Activated CD8-positive, alpha-beta memory T cell treated with anti-CD3 and anti-CD28 coated beads for 36 hours (primary cell): ENCODE data around the gene TMTC2. TPM values are rescaled to one million over a fixed set of nuclear protein-coding genes. Genes with fewer than 3 reads are reported as not detected.

Experiments used
- CTCF ChIA-PET: fragments of 350-600 bp; sonication (Branson Sonifier 250); formaldehyde crosslinking; loops from one replicate; lab custom pipeline; 2021; ENCODE audit warnings: antibody characterized with exemption; lab: Charles Lee
- POLR2A ChIA-PET: fragments of 350-600 bp; sonication (Branson Sonifier 250); formaldehyde crosslinking; loops from one replicate; lab custom pipeline; 2021; ENCODE audit warnings: antibody characterized with exemption; lab: Charles Lee
- total RNA-seq, 2 experiments: library from RNA; stranded (reverse); gene quantifications; one replicate each; pipeline ENCODE4 v1.2.3, GENCODE V29; 2021

TMTC2 gene
- total RNA-seq, 2 experiments from 2014 or later: 1.9 to 2.2 TPM

DNA sequence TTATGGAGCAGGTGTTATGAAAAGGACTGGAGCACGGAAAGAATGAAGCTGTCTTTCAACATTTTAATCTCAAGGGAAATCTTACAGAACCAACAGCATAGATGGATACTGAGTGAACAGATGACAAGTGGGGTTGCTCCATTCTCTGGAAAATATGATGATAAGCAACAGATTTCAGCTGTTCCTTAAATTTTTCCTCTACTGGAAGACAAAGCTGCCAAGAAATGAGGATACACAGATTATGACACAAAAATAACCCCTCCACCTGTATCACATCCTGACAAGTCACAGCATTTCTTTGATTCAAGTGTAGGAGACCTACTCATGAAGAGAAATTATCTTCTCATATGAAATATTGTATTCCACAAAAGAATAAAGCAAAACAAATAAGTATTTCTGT, 13.0 kb upstream of the TMTC2 start:
- CTCF ChIA-PET: interaction anchor here (0.6 to 2.9 kb wide), 2 partner anchors 11 to 15 kb away, joined by 3 to 6 read pairs; no protein-coding TSS in a partner anchor
- POLR2A ChIA-PET: no interaction called here

DNA sequence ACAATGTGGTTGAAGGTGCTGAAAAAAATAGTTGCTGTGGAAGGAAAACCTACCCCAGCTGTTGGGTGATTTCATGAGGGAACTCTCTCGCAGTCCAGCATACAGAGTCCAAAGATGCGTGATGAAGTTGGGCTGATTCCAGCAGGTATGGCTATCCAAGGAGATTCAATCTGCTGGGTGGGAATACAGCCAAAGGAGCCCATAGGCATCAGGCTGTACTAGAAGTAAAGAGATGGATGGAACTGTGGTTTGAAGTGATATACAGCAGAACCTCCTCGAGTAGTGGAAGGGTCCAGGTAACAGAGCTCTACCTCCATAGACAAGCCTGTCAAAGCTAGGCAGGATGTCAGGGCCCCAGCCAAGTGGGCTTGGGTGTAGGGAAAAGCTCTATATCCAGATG, 11.5 kb upstream of the TMTC2 start:
- ChIA-PET POLR2A (no interaction called here), CTCF (no interaction called here)

DNA sequence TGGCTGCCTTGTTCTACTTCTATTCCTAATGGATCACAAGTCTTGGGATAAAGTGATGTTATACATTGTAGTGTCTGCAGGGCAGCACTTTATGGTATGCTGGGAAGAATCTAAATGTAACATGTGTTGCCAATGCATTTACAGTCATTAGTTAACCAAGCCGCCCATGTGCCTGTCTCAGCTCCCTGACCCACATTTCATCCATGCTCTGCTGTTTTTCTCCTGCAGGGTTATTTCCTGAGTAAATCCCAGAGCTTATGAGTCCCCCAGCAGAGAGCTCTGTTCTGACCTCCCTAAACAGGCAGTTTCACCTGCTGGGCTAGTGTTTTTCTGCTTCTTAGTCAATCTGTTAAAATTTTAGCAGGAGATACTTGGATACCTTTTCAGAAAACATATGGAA, 4.4 kb upstream of the TMTC2 start:
- ChIA-PET CTCF (no interaction called here), POLR2A (no interaction called here)

DNA sequence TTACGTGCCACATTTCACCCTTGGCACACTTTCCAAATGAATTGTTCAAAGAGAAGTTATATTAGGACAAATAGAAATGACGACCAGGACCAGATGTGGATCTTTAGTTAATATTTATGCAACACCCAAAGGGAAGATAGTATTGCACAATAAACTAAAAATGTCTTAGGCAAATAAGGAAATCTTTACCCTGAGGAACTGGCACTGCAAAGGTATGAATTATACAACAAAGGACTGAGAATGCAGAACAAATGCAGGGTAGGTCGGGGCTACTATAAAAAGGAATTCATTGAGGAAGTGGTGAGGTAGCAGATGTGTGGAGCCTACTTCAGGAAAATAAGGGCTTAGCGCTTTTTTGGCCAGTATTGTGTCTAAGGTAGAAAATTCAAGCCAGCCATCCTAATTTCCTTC, 3.9 kb upstream of the TMTC2 start:
- ChIA-PET POLR2A (no interaction called here), CTCF (no interaction called here)

DNA sequence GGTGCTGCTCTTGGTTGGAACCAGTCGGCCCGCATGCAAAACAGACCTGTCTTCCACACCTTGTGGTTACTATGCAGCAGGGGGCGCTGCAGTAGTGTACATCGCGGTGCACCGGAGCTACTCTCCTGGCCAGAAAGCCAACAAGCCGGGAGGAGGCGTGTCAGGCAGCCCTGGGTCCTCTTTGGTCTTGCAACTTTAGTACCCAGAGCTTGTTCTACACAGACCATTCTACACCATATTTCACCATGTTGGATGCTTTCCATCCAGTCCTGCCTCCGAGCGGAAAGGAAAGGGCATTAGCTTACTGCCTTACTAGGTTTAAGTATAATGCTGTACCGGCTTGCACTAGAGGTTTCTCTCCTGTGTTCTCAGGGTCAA, 927 bp upstream of the TMTC2 start:
- ChIA-PET POLR2A (interaction anchor here (0.5 kb wide), 1 partner anchor 975 kb away, joined by 3 read pairs; no protein-coding TSS in a partner anchor), CTCF (interaction anchor here (0.7 to 2.4 kb wide), 5 partner anchors 14 to 1138 kb away, joined by 3 to 8 read pairs (median 4); partner anchors contain the start of genes CCDC59 and METTL25)

DNA sequence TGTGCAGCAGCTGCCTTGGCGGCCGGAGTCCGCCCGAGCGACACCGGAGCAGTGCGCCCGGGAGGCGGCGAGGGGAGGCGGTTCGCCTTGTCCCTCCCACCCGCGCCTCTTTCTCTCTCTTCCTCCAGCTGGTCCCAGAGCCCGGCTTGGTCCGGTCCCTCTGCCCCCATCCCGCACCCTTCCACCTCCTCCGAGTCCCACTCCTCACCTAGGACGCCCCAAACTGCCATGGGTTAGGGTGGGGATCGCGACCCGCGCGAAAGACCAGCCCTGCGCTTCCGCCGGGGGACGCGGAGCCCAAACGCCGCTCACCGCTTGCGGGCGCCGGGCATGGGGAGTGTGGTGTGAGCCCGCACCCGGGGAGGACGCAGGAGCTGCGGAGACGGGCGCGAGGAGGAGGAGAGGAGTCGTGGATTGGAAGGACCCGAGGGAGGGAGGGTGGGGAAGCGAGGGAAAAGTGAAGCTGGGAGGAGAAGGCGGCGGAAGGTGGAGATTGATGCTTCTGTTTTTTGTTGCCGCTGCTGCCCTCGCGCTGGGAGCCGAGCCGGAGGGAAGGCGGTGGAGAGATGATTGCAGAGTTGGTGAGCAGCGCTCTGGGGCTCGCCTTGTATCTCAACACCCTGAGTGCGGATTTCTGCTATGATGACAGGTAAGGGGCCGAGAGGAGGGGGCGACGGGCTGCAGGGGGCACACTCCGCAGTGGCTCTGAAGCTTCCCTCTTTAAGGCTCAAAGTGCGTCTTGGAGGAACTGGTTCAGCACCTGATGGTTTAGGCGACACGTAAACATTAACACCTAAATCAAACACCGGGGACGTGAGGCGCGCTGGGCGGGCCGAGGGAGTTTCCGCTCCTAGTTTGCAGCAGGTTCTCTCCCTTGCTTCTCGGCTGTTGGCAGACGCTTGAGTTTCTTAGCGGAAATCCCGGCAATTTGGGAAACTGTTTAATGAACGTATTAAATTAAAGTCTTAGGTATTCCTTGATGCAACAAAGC, 610 bp downstream of the TMTC2 start:
- CTCF ChIA-PET: interaction anchor here (1.7 to 2.1 kb wide), 2 partner anchors 329 to 1136 kb away, joined by 4 to 8 read pairs; partner anchors contain the start of genes CCDC59 and METTL25
- POLR2A ChIA-PET: interaction anchor here (1.1 kb wide), 1 partner anchor 11 kb away, joined by 3 read pairs; no protein-coding TSS in a partner anchor

DNA sequence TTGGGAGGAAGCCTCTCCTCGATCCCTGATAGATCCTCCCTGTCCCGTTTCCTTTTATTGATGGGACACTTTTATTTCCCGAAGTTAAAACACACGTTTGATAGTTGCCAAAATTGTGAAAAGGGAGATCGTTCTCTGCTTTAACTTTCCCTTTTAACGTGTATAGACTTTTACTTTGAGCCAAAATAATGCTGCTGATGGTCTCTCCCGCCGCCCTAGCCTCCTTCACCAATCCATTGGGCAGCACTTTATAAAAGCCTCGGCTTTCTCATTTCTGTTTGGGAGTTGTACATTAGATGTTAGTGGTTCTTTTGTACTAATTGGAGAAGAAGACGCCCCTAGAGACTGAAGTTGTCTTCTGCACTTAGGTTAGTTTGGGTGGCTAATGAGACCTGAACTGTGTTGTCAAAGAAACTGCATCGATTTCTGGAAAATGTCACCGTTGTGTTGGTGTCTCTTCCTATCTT, 1.4 kb downstream of the TMTC2 start:
- POLR2A ChIA-PET: no interaction called here
- CTCF ChIA-PET: no interaction called here

DNA sequence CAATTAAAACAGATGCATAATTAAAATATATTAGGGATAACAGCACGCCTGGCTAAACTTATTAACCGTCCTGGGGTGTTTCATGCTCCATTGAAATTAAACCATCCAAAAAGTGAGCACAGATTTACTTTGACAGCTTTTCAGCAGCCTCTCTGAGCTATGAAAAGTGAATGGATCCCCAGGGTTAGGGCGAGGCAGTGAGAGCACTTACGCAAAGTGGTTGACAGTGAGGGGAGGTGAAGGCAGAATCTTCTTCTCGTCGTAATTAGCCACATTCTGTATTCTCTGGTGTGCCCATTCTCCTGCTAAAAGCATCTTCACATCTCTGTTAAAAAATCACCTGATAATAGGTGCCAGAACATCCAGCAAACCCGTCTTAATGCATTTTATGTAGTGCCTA, 1.9 kb downstream of the TMTC2 start:
- ChIA-PET POLR2A (no interaction called here), CTCF (no interaction called here)

DNA sequence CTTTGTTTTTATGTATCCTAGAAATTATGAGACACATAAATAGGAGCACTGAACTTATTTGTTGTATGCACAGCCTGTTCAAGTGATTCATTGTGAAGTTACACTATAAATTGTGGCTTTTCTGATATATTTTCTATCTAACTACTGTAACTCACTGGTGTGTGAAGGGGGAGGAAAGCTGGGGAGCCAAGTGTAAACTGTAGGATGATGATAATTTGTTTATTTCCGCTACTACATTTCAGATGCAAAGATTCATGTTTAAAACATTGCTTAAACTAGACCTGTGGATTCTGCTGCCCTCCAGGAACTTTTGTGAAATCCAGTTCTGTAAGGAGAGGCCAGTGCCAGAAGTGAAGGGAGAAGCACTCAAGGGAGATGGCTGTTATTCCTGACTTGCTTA, 3.3 kb downstream of the TMTC2 start:
- POLR2A ChIA-PET: no interaction called here
- CTCF ChIA-PET: no interaction called here

DNA sequence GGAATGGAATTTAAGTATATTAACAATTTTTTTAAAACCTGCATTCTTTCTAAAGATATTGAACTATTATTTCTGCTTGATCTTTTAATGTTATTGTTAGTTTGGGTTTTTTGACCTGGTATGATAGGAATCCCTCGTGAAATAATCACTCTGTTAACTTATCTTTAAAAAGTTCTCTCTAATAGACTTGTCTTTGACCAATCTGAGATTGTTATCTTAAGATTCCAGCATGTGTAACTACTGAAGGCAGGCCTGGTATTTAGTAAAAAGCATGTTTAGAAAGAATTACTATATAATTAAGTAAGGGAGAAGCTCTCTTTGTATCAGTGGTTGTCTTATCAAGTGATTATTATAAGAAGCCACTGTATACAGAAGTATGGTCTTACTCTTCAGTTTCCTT, 4.8 kb downstream of the TMTC2 start:
- CTCF ChIA-PET: no interaction called here
- POLR2A ChIA-PET: no interaction called here

DNA sequence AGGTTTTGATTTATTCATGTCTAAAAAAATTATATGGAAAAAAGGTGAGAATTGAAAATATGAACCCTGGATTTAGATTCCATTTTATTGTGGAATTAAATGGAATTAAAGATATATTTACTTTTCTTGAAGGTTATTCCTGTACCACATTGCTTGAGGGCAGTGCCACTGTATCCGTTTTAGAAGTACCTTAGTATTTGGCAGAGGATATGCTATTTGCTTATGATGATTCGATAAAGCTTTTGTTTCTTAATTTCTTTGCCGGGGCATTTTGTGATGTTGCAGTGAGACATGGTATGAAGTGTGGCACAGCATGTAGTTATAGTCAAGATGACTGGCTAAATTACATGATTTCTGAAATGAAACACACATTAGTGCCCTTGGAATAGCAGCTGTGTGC, 7.6 kb downstream of the TMTC2 start:
- ChIA-PET CTCF (no interaction called here), POLR2A (no interaction called here)

DNA sequence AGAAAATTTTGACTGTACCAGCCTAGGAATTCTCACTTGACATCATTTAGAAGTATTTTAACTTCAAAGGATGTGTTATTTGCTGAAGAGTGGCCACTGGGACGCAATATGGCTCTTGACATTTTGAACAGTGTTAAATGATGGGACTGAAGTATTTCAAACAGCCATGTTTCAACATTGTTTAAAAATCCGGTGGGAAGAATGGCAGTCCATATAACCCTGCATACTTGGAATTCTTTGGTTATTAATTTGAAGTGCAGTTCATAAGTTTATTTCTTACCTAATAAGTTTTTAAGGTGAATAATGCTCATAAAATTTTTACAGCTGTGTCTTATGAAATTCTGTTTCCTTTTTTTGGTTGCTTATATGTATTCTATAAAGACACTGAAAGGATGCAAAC, 8.3 kb downstream of the TMTC2 start:
- ChIA-PET POLR2A (no interaction called here), CTCF (no interaction called here)

DNA sequence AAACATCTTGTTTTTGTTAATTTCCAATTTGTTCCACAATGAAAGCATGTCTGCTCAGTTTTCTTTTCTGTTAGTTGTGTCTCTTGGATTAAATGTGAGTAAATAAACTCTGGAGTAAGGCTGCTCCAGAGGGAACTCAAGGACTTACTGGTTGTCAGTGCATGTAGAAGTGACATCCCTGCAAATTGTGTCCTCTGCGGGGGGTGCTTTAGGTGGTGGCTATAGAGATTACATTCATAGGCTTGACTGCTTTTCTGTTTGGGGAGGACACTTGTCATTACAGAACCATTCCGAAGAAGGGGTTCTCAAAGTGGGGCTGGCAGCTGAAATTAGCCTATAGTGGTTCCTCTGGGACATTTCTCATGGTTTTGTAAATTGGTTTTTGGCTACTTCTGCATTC, 8.8 kb downstream of the TMTC2 start:
- ChIA-PET POLR2A (no interaction called here), CTCF (no interaction called here)

DNA sequence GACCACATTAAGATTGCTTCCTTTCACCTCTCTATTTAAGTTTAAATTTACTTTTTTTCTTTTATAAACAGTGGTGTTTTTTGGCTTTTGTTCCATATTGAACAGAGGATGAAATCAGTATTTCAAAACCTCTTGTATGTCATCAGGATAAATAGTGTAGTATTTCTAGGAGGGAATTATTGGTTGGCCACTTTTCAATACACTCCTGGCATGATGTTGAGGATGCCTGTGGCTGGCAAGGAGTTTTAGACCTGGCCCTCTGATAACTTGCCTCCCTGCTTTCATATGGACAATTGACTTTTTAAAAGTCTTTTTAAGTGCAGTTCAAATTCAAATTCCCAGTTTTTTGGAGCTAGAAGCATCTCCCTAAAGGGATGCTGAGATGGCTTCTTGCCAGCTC, 9.8 kb downstream of the TMTC2 start:
- POLR2A ChIA-PET: no interaction called here
- CTCF ChIA-PET: no interaction called here

DNA sequence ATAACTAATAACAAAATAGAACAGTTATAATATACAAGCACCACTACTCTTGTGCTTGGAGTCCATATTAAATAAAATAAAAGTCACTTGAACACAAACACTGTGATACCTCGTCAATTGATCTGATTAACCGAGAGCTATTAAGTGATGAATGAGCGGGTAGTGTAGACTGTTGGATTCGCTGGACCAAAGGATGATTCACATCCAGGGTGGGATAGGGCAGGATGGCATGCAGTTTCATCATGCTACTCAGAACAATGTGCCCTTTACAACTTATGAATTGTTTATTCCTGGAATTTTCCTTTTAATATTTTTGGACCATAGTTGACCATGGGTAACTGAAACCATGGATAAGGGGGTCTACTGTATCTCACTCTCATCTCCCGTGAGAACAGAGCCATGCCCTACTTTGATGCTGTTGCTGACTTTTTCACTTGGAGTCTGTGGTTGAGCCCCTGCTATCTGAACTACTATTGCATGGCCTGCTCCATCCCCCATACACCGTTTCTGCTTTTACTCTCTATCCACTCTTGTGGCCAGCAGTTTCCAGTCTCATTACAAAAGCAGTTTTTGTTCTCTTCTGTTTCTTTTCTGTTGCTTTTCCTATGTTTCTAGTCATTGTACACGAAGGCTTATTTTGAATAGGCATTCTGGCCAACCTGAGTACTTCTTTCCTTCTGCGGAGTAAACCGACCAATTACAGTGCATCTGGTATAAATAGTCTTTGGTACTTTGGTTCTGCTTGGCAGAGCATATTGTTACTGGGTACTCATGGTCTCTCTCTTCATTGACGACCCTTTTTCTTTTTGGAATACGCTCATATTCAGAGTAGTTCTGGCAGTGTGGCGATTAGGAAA, 12.2 kb downstream of the TMTC2 start:
- ChIA-PET CTCF (no interaction called here), POLR2A (interaction anchor here (1.2 kb wide), 1 partner anchor 12 kb away, joined by 3 read pairs; the partner anchor contains the start of gene TMTC2)

DNA sequence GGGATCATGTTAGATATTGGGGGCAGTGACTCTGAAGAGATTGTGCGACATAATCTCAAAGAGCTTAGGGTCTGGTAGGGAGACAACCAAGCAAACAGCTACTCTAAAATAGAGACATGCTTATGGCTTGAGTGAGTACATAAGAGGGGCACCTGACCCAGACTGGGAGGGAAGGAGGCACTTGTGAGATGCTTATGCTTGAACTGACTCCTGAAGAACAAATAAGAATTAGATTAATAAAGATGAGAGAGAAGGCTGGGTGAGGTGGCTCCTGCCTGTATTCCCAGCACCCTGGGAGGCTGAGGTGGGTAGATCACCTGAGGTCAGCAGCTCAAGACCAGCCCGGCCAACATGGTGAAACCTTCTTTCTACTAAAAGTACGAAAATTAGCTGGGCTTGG, 19.1 kb downstream of the TMTC2 start:
- CTCF ChIA-PET: no interaction called here
- POLR2A ChIA-PET: no interaction called here

DNA sequence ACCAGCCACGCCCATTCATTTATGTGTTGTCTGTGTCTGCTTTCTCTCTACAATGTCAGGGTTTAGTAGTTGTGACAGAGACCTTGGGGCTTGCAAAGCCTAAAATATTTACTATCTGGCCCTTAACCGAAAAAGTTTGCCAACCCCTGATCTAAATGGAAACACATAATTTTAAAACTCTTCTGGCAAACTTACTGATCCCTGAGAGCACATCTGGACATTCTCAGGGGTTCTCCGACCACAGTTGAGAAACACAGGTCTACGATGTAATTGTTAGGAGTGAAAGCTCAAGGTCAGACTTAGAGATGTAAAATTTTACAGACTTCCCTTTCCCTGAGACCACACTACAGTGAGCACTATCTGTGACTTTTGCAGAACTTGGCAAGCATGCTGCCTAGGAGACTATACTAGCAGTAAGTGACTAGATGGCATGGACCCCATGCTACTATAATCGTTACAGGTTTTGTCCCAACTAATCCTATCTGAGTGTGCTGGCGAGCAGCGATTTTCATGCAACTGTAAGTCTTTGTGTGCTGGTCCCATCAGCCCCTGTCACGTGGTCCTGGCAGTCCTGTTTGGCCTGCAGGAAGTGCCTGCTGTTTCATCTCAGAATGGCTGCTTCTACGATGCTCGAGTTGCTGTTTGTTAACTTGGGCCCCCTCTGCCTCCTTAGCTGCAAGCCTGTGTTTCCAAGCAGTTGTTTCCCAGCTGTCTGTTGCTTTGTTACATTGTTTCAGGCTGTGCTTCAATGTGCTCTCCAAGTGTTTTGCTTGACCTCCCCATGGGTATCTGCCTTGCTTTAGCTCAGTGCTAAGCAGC, 21.6 kb downstream of the TMTC2 start:
- ChIA-PET POLR2A (no interaction called here), CTCF (no interaction called here)

DNA sequence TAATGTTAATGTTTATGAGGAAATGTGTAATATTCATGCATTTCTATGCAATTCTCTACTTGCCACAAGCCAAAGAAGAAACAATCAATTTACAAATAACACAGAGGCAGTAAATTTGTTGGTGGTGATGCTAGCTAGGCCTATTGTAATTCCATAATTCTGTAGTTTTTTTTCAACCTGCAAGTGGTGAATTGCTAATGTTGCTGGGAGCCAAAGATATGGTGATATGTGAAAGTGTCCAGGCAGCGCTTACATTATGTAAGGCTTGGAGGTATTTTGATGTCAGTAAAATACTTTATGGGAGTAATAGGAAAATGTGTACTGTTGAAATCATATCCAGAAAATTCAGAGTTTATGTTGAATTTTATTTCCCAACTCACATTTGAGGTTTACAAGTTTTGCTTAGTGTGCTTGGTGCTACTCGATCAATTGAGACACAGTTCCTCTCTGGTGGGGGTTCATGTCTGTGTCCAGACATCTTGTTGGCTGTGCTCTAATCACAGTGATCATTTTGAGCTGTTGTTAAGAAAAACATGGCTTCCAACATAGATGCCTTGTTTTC, 23.2 kb downstream of the TMTC2 start:
- ChIA-PET CTCF (no interaction called here), POLR2A (no interaction called here)

DNA sequence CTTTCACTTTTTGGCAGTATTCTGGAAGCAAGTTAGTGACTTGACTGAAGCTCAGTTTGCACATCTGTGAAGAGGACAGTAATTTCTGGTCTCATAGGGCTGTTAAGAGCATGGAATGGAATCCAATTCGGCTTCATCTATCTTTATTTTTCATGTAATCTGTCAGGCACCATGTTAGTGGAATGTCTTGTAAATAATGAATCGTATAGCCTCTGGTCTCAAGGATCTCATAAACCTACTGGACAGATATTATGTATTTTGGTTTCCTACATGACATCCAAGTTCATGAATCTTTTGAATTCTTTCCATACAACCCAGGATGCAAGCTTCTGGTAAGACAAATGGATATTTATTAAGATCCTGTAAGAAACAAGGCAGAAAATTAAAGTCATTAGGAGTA, 24.0 kb downstream of the TMTC2 start:
- ChIA-PET CTCF (no interaction called here), POLR2A (no interaction called here)
